ENCODE results near the gene C6orf132. TPM values are rescaled to one million over a fixed set of nuclear protein-coding genes. Genes with fewer than 3 reads are reported as not detected.

The C6orf132 gene
- total RNA-seq, 1 experiment from 2014 or later = not detected

DNA sequence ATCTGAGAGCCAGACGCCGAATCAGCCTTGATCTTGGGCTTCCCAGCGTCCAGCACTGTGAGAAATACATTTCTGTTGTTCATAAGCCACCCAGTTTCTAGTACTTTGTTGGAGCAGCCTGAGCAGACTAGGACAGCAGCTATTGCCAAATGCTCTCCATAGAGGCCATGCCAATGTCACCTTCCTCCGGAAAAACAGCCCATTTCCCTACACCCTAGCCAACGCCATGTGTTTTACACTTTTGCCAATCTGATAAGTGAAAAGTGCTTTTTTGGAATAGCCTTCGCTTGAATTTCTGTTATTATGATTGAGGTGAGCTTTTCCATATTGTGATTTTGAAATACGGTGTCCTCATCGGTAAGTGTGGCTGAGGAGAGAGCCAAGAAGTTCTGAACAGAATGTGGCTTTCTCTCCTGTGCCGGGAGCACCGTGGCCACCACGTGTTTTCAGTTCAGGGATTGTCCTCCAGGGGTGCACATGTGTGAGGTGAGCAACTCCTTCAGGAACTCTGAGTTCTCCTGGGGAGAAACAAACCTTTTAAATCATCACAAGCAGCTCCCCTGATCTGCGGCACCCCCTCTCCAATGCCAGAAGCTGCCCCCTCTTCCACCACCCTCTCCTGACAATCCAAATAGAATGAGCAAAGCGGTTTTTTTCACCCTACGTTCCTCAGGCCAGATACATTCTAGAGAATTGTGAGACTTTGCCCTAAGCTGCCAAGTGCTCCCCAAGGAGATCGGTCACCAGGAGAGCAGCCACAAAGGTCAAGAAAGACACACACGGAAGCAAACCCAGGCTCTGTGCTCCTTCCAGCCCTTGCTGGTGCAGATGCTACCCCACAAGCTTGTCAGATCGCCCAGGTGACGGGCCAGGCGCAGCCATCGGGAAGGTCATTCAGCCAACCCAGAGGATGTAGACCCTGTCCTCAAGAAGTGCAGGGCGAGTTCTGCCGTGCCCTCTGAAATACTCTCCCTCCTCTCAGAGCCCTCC, 56.1 kb downstream of the C6orf132 start:
- no peak for DNase-seq (ENCODE audit: extremely low read depth, low read depth)

DNA sequence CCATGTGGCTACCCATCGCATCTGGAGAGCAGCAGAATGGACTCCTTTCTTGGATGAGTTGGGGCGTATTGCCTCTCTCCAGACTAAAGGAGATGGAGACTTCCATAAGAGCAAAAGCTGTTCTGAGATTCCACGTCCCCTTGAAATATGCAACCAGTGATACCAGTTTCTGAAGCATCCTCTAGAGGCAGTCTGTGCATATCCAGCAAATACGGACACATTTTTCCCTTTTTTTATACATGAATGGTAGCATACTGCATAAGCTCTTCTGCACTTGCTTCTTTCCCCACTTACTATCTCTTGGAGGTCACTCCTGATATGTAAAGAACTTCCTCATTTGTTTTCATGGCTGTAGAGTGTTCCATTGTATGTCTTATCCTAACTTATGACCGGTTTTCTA, 57.5 kb downstream of the C6orf132 start:
- no peak for DNase-seq (ENCODE audit: extremely low read depth, low read depth)

DNA sequence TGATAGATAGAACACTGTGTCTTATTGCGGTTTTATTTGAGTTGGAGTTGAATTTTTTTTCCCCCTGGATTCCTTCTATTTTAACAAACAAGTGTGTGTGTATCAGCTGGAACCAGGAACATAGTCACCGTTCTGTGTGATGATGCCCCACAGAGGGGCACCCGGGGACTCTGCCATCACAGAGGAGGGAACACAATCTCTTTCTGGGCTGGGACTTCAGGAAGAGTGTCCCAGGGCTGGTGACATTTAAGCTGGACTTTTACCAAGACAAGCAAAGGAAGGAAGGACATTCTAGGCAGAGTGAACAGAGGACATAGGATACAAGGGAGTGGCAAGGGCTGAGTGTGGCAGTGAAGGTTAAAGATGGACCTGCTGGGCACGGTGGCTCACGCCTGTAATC, 58.9 kb downstream of the C6orf132 start:
- no peak for DNase-seq (ENCODE audit: extremely low read depth, low read depth)

DNA sequence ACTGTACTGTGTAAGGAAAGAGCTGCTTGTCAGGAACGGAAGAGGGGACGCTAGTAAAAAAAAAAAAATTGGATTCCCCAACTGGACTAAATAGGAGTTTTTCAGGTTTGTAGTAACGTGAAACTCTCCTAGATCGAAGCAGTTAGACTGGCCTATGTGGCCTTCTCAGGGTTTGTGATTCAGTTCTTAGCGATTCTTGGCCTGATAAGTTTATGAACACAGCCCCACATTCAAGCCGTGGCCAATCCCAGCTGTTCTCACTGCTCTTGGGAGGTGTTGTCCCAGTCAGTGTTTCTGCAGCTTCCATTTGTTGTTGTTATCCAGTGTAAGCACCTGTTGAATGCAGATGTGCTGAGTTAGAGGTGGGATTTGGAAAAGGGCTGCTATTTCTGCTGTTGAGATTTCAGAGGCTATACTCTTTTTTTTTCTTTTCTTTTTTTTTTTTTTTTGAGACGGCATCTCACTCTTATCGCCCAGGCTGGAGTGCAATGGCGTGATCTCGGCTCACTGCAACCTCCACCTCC, 62.4 kb downstream of the C6orf132 start:
- no peak for DNase-seq (ENCODE audit: extremely low read depth, low read depth)

DNA sequence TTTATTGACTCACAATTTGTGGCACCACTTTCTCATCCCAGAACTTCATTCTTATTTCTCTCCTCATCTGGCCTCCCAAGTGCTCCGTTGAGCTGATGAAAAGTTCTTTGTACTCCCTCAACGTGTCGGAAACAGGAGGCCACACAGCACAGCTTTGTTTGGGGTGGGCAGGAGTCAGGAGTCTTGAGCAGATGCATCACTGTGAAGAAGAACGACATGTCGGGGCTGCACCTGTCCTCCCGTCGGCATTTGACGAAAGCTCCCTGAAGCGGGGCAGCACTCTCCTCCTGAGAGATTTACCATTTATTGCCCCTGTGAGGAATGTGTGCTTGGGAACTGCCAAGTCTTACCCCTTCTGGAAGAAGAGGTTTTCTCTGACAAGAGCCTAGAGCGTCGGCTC, 64.0 kb downstream of the C6orf132 start:
- no peak for DNase-seq (ENCODE audit: extremely low read depth, low read depth)

DNA sequence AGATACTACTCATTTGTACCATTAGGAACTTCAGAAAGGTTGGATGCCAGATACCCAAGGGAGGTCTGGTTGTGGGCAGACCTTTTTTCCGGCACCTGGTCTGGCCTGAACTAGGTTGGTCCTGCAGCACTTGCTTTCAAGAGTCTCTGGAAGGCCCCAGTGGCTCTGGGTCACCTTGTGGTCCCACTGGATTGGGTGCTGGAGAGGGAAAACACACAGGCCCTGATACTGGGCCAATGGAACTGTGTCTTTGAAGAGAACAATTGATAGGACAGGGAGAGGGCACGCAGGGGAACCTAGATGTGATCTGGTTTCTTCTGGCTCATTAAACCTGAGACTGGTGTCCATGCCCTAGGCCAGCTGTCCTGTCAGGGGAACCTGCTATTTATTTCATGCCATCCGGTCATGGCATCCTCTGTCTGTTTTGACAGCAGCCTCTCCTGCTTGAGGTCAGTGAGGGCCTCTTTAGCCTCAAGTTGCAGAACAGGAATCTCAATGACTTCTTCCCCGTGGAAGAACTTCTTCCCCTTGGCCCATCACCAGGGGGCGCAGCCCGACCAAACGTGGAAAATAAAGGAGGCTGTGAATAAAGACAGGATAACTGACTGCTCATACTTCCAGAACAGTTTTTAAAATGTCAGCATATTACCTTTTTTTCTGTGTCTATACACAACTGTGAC, 67.1 kb downstream of the C6orf132 start:
- DNase-seq (ENCODE audit: extremely low read depth, low read depth) = peak; percentile 48

DNA sequence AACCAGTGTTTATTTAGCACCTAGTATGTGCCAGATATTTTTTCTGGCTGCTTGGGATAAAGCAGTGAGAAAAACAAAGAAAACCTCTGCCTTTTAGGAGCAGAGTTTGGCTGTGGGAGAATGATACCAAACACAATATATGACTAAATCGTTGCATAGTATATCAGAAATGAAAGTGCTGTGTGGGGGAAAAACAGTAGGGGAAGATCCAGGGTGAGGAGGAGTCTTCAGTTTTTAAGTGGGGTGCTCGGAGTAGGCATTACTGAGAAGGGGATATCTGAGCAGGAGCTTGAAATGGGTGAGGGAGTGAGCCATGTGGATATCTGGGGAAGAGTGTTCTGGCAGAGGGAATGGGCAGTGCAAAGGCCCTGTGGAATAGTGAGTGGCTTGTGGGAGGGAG, 69.1 kb downstream of the C6orf132 start:
- DNase-seq (ENCODE audit: extremely low read depth, low read depth) = no peak

DNA sequence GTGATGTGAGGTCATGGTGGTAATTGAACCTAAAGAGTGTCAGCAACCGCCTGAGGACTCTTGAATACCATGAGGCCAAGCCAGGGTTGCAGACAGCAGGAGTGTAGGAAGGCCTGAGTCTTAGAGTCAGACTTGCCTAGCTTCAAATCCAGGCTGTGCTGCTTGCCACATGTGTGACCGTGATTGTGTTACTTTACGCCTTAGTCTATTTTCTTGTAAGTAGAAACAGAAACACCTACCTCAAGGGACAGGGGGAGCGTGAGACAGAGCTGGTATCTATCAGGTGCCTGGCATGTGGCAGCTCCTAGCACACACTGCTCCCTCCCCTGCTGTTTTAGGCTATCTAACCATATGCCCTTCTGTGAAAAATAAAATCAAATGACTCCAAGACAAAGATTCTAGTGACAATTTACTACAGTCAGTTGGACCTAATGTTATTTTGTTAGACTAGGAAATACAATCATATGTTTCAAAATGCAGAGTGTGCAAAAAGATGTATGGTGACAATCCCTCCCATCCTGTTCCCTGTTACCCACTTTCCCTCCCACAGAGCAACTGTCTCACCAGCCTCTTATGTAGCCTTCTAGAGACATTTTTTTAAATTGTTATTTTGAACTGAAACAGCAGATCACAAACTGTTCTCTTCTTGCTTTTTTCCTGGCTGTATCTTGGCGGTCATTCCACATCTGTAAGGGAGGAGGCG, 70.4 kb downstream of the C6orf132 start:
- DNase-seq (ENCODE audit: extremely low read depth, low read depth) = no peak

DNA sequence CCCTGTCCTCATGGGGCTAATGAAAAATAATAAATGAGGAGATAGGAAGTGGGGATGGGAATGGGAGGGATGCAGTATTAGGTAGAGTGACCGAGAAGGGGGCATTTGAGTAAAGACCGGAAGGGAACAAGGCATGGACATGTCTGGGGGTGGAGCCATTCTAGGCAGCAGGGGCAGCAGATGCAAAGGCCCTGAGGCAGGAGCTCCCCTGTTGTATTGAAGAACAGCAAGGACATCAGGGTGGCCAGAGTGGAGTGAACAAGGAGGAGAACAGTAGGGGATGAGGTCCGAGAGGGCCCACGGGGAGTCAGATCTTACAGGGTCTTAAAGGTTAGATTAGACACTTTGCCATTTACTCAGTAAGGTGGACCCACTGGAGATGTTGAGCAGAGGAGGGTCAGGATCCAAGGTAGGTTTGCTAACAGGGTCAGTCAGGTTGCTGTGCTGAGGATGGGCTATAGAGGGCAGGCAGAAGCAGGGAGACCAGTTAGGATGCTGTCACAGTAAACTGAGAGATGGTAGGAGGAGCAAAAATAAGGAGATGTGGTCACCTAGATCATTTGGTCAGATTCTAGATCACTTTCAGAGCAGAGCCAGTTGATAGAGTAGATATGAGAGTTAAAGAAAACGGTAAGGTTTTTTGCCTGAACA, 73.4 kb downstream of the C6orf132 start:
- no peak for DNase-seq (ENCODE audit: extremely low read depth, low read depth)

DNA sequence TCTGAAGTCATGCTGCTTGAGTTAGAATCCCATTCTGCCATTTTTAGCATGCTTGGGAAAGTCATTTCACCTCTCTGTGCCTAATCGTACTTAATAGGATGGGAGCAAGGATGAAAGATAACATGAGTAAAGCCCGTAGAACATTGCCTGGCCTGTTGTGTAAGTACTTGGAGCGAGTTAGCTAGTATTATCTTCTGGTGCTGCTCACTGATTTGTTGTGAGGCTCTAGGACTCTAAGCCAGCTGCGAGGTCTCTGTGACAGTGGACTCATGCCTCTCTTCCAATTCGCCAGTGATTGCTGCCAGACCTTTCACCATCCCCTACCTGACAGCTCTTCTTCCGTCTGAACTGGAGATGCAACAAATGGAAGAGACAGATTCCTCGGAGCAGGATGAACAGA, 74.2 kb downstream of the C6orf132 start:
- DNase-seq (ENCODE audit: extremely low read depth, low read depth) = no peak

DNA sequence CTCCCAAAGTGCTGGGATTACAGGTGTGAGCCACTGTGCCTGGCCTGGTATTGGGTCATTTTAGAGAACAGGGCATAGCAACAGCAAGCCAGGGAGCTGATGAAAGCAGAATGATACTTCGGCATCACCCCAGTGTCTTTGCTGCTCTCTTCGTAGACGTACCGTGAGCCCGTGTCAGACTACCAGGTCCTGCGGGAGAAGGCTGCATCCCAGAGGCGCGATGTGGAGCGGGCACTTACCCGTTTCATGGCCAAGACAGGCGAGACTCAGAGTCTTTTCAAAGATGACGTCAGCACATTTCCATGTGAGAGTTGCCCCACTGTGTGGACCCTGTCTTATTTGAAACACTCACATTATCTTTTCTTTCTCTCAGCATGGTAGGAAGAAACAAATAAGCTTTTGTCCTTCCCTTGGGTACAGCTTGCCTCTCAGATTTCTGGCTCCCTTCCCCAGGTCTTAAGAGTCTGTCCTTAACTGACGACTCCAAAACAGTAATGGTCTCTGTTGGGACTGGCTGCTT, 76.2 kb downstream of the C6orf132 start:
- DNase-seq (ENCODE audit: extremely low read depth, low read depth) = no peak

DNA sequence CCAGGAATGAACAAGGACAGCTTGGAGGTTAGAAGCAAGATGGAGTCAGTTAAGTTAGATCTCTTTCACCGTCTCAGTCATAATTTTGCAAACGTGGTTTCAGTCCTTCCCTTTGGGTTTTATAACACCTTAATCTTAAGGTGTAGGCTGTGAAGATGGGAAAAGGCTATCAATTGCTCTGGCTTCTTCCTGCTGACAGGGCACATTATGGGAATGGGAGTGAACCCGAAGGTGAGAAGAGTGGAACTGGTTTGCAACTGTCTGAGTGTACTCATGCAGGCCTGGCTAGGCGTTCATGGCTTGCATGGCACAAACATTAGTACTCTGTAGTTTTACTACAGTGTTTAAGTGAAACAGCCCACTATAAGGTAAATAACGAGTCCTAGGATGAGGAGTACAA, 82.7 kb downstream of the C6orf132 start:
- no peak for DNase-seq (ENCODE audit: extremely low read depth, low read depth)

DNA sequence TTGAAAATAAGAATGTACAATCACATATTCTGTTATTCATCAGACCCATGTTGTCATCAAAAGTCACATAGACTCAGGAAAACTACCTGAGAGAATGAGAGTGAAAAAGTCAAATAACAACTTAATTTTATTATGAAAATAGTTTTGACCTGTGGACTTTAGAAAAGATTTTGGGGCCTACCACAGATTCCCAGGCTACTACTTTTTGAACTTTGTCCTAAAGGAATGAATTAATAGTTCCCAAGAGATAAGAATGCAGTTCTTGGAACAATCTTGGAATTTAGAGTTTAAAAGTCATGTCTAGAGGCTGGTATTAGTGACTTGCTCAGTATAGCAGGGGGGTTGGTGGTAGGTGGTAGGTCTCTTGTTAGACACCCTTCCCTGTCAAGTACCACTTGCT, 88.8 kb downstream of the C6orf132 start:
- DNase-seq (ENCODE audit: extremely low read depth, low read depth) = no peak

DNA sequence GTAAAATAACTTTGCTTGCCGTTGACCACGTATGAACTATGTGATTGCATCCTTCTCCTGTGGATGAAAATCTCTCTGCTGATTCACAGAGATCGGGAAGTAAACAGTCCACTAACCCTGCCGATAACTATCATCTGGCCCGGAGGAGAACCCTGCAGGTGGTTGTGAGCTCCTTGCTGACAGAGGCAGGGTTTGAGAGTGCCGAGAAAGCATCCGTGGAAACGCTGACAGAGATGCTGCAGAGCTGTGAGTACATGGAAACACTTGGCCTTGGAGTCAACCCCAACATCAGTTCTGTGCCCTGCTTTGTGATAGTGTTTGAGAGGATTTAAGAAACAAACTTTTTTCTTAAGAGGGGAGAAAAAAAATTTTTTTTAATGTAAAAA, 91.2 kb downstream of the C6orf132 start:
- DNase-seq (ENCODE audit: extremely low read depth, low read depth) = no peak

Other genes with a start within 250 kb of the C6orf132 start
- 3.1 and 3.6 TPM in 2 replicates for gene USP49, start 247.2 kb downstream of the C6orf132 start, total RNA-seq (2014; rRNA removed; shearing (Covaris generic))
- 19.8 and 21.2 TPM in 2 replicates for gene MED20, start 221.5 kb downstream of the C6orf132 start, total RNA-seq (2014; rRNA removed; shearing (Covaris generic))
- gene BYSL, start 221.1 kb downstream of the C6orf132 start, total RNA-seq (2014; rRNA removed; shearing (Covaris generic)) = 21.4 and 25.1 TPM in 2 replicates
- 18.9 and 19.8 TPM in 2 replicates for gene CCND3, start 200.8 kb downstream of the C6orf132 start, total RNA-seq (2014; rRNA removed; shearing (Covaris generic))
- gene TAF8, start 92.1 kb downstream of the C6orf132 start, total RNA-seq (2014; rRNA removed; shearing (Covaris generic)) = 15.6 and 18.9 TPM in 2 replicates
- gene GUCA1A, start 30.7 kb upstream of the C6orf132 start, total RNA-seq (2014; rRNA removed; shearing (Covaris generic)) = not detected in 2 replicates
- gene GUCA1B, start 52.3 kb upstream of the C6orf132 start, total RNA-seq (2014; rRNA removed; shearing (Covaris generic)) = 0.32 TPM in 1 of 2 replicates, not detected in the other
- 82.5 and 84.4 TPM in 2 replicates for gene MRPS10, start 75.2 kb upstream of the C6orf132 start, total RNA-seq (2014; rRNA removed; shearing (Covaris generic))